Transverse colon (tissue), 4 donors: Measurements from ENCODE around the gene ACSS1. TPM values are rescaled to one million over a fixed set of nuclear protein-coding genes. Genes with fewer than 3 reads are reported as not detected.
A peak's percentile ranks its signal among the peaks of the same experiment; 100 is the strongest.

Experiments used
- DNase-seq: peaks from one replicate; pipeline ENCODE4 v3.0.0-alpha.2; 2019
- H3K27ac ChIP-seq, 4 donors: fragments of 200-600 bp; sonication (generic); 2 replicates each; pipeline ENCODE4 v1.5.1; 2016 to 2018; ENCODE audit warnings: inconsistent platforms in 4 of 4
- H3K27me3 ChIP-seq: fragments of 200-600 bp; sonication (generic); 2 replicates; pipeline ENCODE4 v1.5.1; 2017; ENCODE audit warnings: inconsistent platforms
- H3K36me3 ChIP-seq, 4 donors: fragments of 200-600 bp; sonication (generic); 2 replicates each; pipeline ENCODE4 v1.5.1; 2017 to 2019; ENCODE audit warnings: inconsistent platforms in 4 of 4
- H3K4me1 ChIP-seq, 4 donors: fragments of 200-600 bp; sonication (generic); 2 replicates each; pipeline ENCODE4 v1.5.1; 2017 to 2020; ENCODE audit warnings: inconsistent platforms in 4 of 4
- H3K4me3 ChIP-seq, 4 donors: fragments of 200-600 bp; sonication (generic); 1 replicate in 1 of 4; 2 replicates in 3 of 4; pipeline versions ENCODE4 v1.5.1 to v1.6.1; 2017 to 2019; ENCODE audit warnings: inconsistent platforms in 4 of 4
- H3K9me3 ChIP-seq, 2 donors: fragments of 200-600 bp; sonication (generic); 2 replicates each; pipeline ENCODE4 v1.5.1; 2017 to 2019; ENCODE audit warnings: inconsistent platforms in 2 of 2
- CTCF ChIP-seq, 5 experiments: fragments of 200-600 bp in 3 of 5; fragments of 450-650 bp in 2 of 5; sonication (generic) in 3 of 5; IDR thresholded peaks; 1 replicate in 2 of 5; 2 replicates in 3 of 5; pipeline ENCODE4 v1.5.1; 2016 to 2017; ENCODE audit warnings: antibody characterized with exemption in 5 of 5, inconsistent platforms in 3 of 5, mild to moderate bottlenecking in 2 of 5, moderate library complexity in 1 of 5
- EP300 ChIP-seq: sonication (generic); formaldehyde crosslinking; IDR thresholded peaks from one replicate; pipeline ENCODE4 v1.6.1; 2017; ENCODE audit warnings: antibody characterized with exemption, low read depth
- POLR2A ChIP-seq: fragments of 450-650 bp; IDR thresholded peaks from one replicate; pipeline ENCODE4 v1.6.1; 2016; ENCODE audit warnings: antibody characterized with exemption, mild to moderate bottlenecking, moderate library complexity
- POLR2AphosphoS5 ChIP-seq, 3 donors: sonication (generic); formaldehyde crosslinking; IDR thresholded peaks; one replicate each; pipeline ENCODE4 v1.6.1; 2016; ENCODE audit warnings: antibody characterized with exemption in 3 of 3
- WGBS, 2 donors: methylation state at CpG; one replicate each; pipeline ENCODE4 v1.1.5; 2018; ENCODE audit warnings: low coverage in 1 of 2; 5-methylcytosine and 5-hydroxymethylcytosine counted together
- in situ Hi-C, 4 donors: fragments of 200-750 bp; cut with MboI; loops; one replicate each; pipeline versions ENCODE4 v1.15.0 to v1.15.1; 2017; ENCODE audit warnings: low sequenced_read_pairs in 3 of 4, low pct_ligation_motif_present in 1 of 4, low pct_unique_long_range_greater_than_20kb in 1 of 4
- intact Hi-C: fragments of 100-400 bp; cut with DNase I; formaldehyde crosslinking; loops from one replicate; pipeline ENCODE4 v1.15.1; 2023; ENCODE audit warnings: low total_unique reads
- total RNA-seq, 4 donors: library from RNA; depleted of rRNA; stranded (reverse); fragments of >200 nt; gene quantifications; one replicate each; pipeline ENCODE4 v1.1.0, GENCODE V29; 2016

Gene ACSS1
- total RNA-seq, 4 donors from 2014 or later: 30.3 to 64.7 (median 51.6) TPM

GRCh38 chr20:24986436-24987015, 71.4 kb downstream of the ACSS1 start:
- no peak for DNase-seq
- Histone ChIP-seq H3K9me3 (no peaks in the 10 kb centered on the region), H3K27me3 (no peaks in the 10 kb centered on the region), H3K36me3 (peaks cover 0 to 8% (median 4%) of the 10 kb centered on the region in 4 donors), H3K4me1 (peaks cover 9 to 38% (median 24%) of the 10 kb centered on the region in 4 donors), H3K4me3 (no peak overlapping the region), H3K27ac (peak overlapping the region; percentile 65 to 76 (median 70))
- TF ChIP-seq POLR2AphosphoS5 (IDR thresholded peaks at IDR 0.05): no peak
- intact Hi-C loops (loop anchor here (5.0 kb wide), 1 partner anchor 191 kb away; no protein-coding TSS in a partner anchor), in situ Hi-C loops (loop anchor here in 2 of 4 donors (25.0 kb wide), 2 partner anchors 201 to 426 kb away; partner anchors contain the start of genes ENTPD6 (in 1 of the 2) and GINS1 (in 1 of the 2))
- 87 to 100% methylated on average over 3 to 7 of the region's 7 CpGs for WGBS, 2 donors

- no peak for TF ChIP-seq POLR2A
- no peak for TF ChIP-seq CTCF (IDR thresholded peaks at IDR 0.05)
- no peak for TF ChIP-seq POLR2AphosphoS5 (IDR thresholded peaks at IDR 0.05)
- no peak for TF ChIP-seq EP300
- H3K9me3 ChIP-seq: no peaks in the 10 kb centered on the region
- H3K4me3 ChIP-seq: no peak overlapping the region
- H3K36me3 ChIP-seq: peaks cover 0 to 15% (median 4%) of the 10 kb centered on the region in 4 donors
- H3K4me1 ChIP-seq: peaks cover 4 to 30% (median 17%) of the 10 kb centered on the region in 4 donors
- DNase-seq: peak; percentile 34
- WGBS, 2 donors: 55 to 62% methylated on average over 5 to 6 of the region's 6 CpGs
- intact Hi-C loops (loop anchor here (5.0 kb wide), 1 partner anchor 191 kb away; no protein-coding TSS in a partner anchor), in situ Hi-C loops (loop anchor here in 2 of 4 donors (25.0 kb wide), 2 partner anchors 201 to 426 kb away; partner anchors contain the start of genes ENTPD6 (in 1 of the 2) and GINS1 (in 1 of the 2))
- H3K27me3 ChIP-seq: no peaks in the 10 kb centered on the region
- H3K27ac ChIP-seq: peak overlapping the region; percentile 65 to 76 (median 70)
Measured at GRCh38 chr20:24985802-24986201, 72.1 kb downstream of the ACSS1 start.

DNA sequence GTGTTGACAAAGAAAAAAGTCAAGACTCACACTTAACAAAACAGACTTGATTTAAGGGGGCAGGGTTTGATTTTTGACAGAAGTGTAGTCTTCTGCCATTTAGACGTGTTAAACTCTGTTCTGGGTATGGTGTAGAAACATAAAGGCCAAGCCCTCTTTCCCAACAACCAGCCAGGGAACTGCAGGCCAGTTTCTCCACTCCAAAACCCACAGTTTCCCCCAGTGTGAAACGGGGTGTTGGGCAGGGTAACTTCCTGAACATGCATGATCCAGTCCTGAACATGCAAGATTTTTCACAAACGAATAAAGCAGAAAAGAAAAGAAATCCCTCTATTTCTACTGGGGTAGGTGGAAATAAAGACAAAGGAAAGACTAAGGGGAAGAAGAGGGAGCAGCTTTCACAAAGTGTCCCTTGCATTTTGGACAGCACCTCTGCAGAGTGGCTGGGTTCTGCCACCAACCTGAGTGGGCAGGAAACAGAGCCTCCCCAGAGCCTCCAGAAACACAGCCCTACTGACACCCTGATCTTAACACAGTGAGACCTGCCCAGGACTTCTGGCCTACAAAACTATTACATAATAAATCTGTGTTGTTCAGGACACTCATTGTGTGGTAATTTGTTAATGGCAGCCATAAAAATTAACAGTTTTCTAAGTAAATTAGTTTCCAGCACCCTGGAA, 72.8 kb downstream of the ACSS1 start:
- intact Hi-C loops: loop anchor here (5.0 kb wide), 1 partner anchor 192 kb away; no protein-coding TSS in a partner anchor
- H3K27ac ChIP-seq: peak overlapping the region; percentile 65 to 76 (median 70)
- 34 to 41% methylated on average over 3 of the region's 3 CpGs for WGBS, 2 donors
- no peaks in the 10 kb centered on the region for H3K9me3 ChIP-seq
- H3K4me1 ChIP-seq: peaks cover 0 to 25% (median 16%) of the 10 kb centered on the region in 4 donors
- peak; percentile 35 for DNase-seq
- H3K4me3 ChIP-seq: no peak overlapping the region
- peaks cover 0 to 22% (median 4%) of the 10 kb centered on the region in 4 donors for H3K36me3 ChIP-seq
- no peaks in the 10 kb centered on the region for H3K27me3 ChIP-seq
- no peak for TF ChIP-seq POLR2AphosphoS5 (IDR thresholded peaks at IDR 0.05)
- no peak for TF ChIP-seq CTCF (IDR thresholded peaks at IDR 0.05)
- TF ChIP-seq POLR2A: no peak
- TF ChIP-seq EP300: no peak
- in situ Hi-C loops: loop anchor here in 2 of 4 donors (25.0 kb wide), 2 partner anchors 202 to 427 kb away; partner anchors contain the start of genes ENTPD6 (in 1 of the 2) and GINS1 (in 1 of the 2)

DNA sequence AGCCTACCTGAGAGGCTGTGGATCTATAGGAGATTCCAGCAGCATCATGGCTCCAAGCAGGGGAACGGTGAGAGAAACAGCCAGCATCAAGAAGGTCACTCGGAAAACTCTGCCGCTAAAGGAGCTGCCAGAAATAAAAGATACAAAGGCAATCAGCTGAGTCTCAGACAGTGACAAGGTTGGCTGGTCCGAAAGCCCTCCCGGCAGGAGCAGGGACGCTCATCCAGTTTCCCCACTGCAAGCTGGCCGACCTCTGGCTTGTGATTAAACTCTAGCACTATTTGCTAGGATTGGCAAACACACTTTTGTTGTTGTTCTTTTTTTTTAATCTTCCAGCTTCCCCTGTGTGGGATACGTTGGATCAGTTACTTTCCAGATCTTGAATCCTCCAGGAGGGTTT, 74.0 kb downstream of the ACSS1 start:
- TF ChIP-seq CTCF (IDR thresholded peaks at IDR 0.05) (no peak), POLR2AphosphoS5 (IDR thresholded peaks at IDR 0.05) (no peak), EP300 (no peak), POLR2A (no peak)
- H3K27me3 ChIP-seq: no peaks in the 10 kb centered on the region
- H3K27ac ChIP-seq: no peak overlapping the region
- in situ Hi-C loops: loop anchor here in 2 of 4 donors (25.0 kb wide), 2 partner anchors 203 to 428 kb away; partner anchors contain the start of genes ENTPD6 (in 1 of the 2) and GINS1 (in 1 of the 2)
- H3K4me1 ChIP-seq: peaks cover 0 to 25% (median 16%) of the 10 kb centered on the region in 4 donors
- no peak overlapping the region for H3K4me3 ChIP-seq
- H3K36me3 ChIP-seq: peaks cover 0 to 22% (median 4%) of the 10 kb centered on the region in 4 donors
- 92 to 96% methylated on average over 2 to 8 of the region's 8 CpGs for WGBS, 2 donors
- intact Hi-C loops: no loop called here
- H3K9me3 ChIP-seq: no peaks in the 10 kb centered on the region
- DNase-seq: no peak
